ENCODE data around the gene SLK.

Gene SLK

DNA sequence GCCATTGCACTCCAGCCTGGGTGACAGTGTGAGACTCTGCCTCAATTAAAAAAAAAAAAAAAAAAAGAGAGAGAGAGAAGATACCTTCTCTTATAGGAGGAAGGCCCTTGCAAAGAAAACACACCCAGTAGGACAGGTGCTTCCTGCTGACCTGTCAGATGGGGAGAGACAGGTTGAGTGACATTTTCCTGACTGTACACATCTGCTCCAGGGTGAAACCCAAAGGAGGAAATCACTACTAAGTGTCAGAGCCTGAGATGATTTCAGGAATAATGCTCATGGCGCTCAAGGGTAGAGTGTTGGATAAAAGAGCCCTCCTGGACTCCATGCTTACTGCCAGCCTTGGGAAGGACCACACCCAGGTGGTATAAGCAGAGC lies 47.3 kb upstream of the SLK start:
- Histone ChIP-seq H3K4me2 (ENCODE audit: low read length) (no peak overlapping the region), H2AFZ (ENCODE audit: low read depth, low read length) (no peak overlapping the region), H3K9ac (ENCODE audit: low read length) (no peak overlapping the region), H3K27ac (ENCODE audit: low read length) (no peak overlapping the region), H3K36me3 (replicated peaks; ENCODE audit: low read depth, low read length) (peaks cover 18% of the 10 kb centered on the region), H3K9me3 (ENCODE audit: insufficient read depth, low read length) (no peaks in the 10 kb centered on the region), H3K4me1 (ENCODE audit: low read length) (peaks cover 11% of the 10 kb centered on the region), H3K79me2 (ENCODE audit: low read length) (peaks cover 3% of the 10 kb centered on the region; the same call in 1 of the 2 replicates), H3K4me3 (ENCODE audit: low read length) (no peak overlapping the region), H4K20me1 (ENCODE audit: insufficient read depth, low read length) (no peaks in the 10 kb centered on the region), H3K27me3 (ENCODE audit: low read depth, low read length) (no peaks in the 10 kb centered on the region)
- TF ChIP-seq EZH2phosphoT487 (IDR thresholded peaks at IDR 0.05; ENCODE audit: low read depth) (no peak), CTCF (IDR thresholded peaks at IDR 0.05; ENCODE audit: low read depth, low read length) (no peak)

- no peak overlapping the region for H3K4me3 ChIP-seq (ENCODE audit: low read length)
- peaks cover 11% of the 10 kb centered on the region for H3K4me1 ChIP-seq (ENCODE audit: low read length)
- no peaks in the 10 kb centered on the region for H3K27me3 ChIP-seq (ENCODE audit: low read depth, low read length)
- TF ChIP-seq EZH2phosphoT487 (IDR thresholded peaks at IDR 0.05; ENCODE audit: low read depth), result no peak
- no peak for TF ChIP-seq CTCF (IDR thresholded peaks at IDR 0.05; ENCODE audit: low read depth, low read length)
- peaks cover 3% of the 10 kb centered on the region; the same call in 1 of the 2 replicates for H3K79me2 ChIP-seq (ENCODE audit: low read length)
- H3K9ac ChIP-seq (ENCODE audit: low read length), result no peak overlapping the region
- H4K20me1 ChIP-seq (ENCODE audit: insufficient read depth, low read length), result no peaks in the 10 kb centered on the region
- H3K27ac ChIP-seq (ENCODE audit: low read length), result no peak overlapping the region
- no peak overlapping the region for H3K4me2 ChIP-seq (ENCODE audit: low read length)
- H3K9me3 ChIP-seq (ENCODE audit: insufficient read depth, low read length), result no peaks in the 10 kb centered on the region
- H2AFZ ChIP-seq (ENCODE audit: low read depth, low read length), result no peak overlapping the region; the same call in 1 of the 2 replicates
- peaks cover 2% of the 10 kb centered on the region for H3K36me3 ChIP-seq (replicated peaks; ENCODE audit: low read depth, low read length)
Observed at GRCh38 chr10:103921248-103921647, 45.7 kb upstream of the SLK start.

- H3K4me3 ChIP-seq (ENCODE audit: low read length), result no peak overlapping the region
- no peak overlapping the region for H2AFZ ChIP-seq (ENCODE audit: low read depth, low read length)
- H3K9me3 ChIP-seq (ENCODE audit: insufficient read depth, low read length), result no peaks in the 10 kb centered on the region
- H3K4me1 ChIP-seq (ENCODE audit: low read length), result peaks cover 11% of the 10 kb centered on the region
- no peak overlapping the region for H3K27ac ChIP-seq (ENCODE audit: low read length)
- no peak for TF ChIP-seq EZH2phosphoT487 (IDR thresholded peaks at IDR 0.05; ENCODE audit: low read depth)
- TF ChIP-seq CTCF (IDR thresholded peaks at IDR 0.05; ENCODE audit: low read depth, low read length), result no peak
- H3K27me3 ChIP-seq (ENCODE audit: low read depth, low read length), result no peaks in the 10 kb centered on the region
- no peaks in the 10 kb centered on the region for H4K20me1 ChIP-seq (ENCODE audit: insufficient read depth, low read length)
- H3K9ac ChIP-seq (ENCODE audit: low read length), result no peak overlapping the region
- no peak overlapping the region for H3K4me2 ChIP-seq (ENCODE audit: low read length)
- no peaks in the 10 kb centered on the region for H3K36me3 ChIP-seq (replicated peaks; ENCODE audit: low read depth, low read length)
- peaks cover 3% of the 10 kb centered on the region; the same call in 1 of the 2 replicates for H3K79me2 ChIP-seq (ENCODE audit: low read length)
Observed at GRCh38 chr10:103921750-103922195, 45.2 kb upstream of the SLK start.

DNA sequence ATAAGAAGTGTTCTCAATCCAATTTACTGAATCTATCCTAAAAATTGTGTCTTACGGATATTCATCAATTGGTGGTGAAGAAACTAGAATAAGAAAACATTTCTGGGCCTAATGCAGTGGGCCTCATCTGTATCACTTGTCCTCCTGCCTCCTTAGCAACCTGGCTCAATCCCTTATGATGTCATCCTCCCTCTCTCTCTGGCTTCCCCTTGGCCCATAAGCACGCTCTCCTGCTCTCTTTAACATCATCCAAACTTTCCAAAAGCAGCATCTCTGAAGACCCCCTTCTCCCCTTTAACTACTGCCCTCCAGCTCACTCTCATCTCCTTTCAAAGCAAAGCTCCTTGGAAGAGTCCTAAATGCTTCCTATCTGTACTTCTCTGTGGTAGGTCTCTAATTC lies 44.3 kb upstream of the SLK start:
- Histone ChIP-seq H3K4me1 (ENCODE audit: low read length) (peaks cover 5% of the 10 kb centered on the region), H2AFZ (ENCODE audit: low read depth, low read length) (no peak overlapping the region), H3K9ac (ENCODE audit: low read length) (no peak overlapping the region)

More for the DNA sequence above, 44.3 kb upstream of the SLK start:
- H4K20me1 ChIP-seq (ENCODE audit: insufficient read depth, low read length), result no peaks in the 10 kb centered on the region
- TF ChIP-seq CTCF (IDR thresholded peaks at IDR 0.05; ENCODE audit: low read depth, low read length) (no peak), EZH2phosphoT487 (IDR thresholded peaks at IDR 0.05; ENCODE audit: low read depth) (no peak)
- no peak overlapping the region for H3K4me2 ChIP-seq (ENCODE audit: low read length)
- no peaks in the 10 kb centered on the region for H3K79me2 ChIP-seq (ENCODE audit: low read length)
- H3K9me3 ChIP-seq (ENCODE audit: insufficient read depth, low read length), result no peaks in the 10 kb centered on the region
- H3K4me3 ChIP-seq (ENCODE audit: low read length), result no peak overlapping the region
- H3K36me3 ChIP-seq (replicated peaks; ENCODE audit: low read depth, low read length), result no peaks in the 10 kb centered on the region
- no peaks in the 10 kb centered on the region for H3K27me3 ChIP-seq (ENCODE audit: low read depth, low read length)
- no peak overlapping the region for H3K27ac ChIP-seq (ENCODE audit: low read length)

Data from OCI-LY3 (cell line).